Upper lobe of left lung (tissue), 6 donors: ENCODE data around the gene SLC40A1. TPM values are rescaled to one million over a fixed set of nuclear protein-coding genes. Genes with fewer than 3 reads are reported as not detected.

ENCODE experiments used
- ATAC-seq, 2 donors: fragments of 200-7000 bp; cut with Tn5 transposase; one replicate each; pipeline ENCODE4 v1.9.1; 2022; ENCODE audit warnings: mild to moderate bottlenecking in 2 of 2, moderate library complexity in 2 of 2; ENCODE audit not compliant: low FRiP score in 2 of 2
- DNase-seq, 2 donors: peaks; one replicate each; pipeline ENCODE4 v3.0.0-alpha.2; 2019 to 2020
- H3K27ac ChIP-seq, 4 donors: fragments of 200-600 bp; sonication (generic); one replicate each; pipeline ENCODE4 v1.5.1; 2016 to 2019
- H3K27me3 ChIP-seq, 4 donors: fragments of 200-600 bp; sonication (generic); one replicate each; pipeline ENCODE4 v1.5.1; 2017 to 2019
- H3K36me3 ChIP-seq, 4 donors: fragments of 200-600 bp; sonication (generic); one replicate each; pipeline ENCODE4 v1.5.1; 2016 to 2019
- H3K4me1 ChIP-seq, 4 donors: fragments of 200-600 bp; sonication (generic); one replicate each; pipeline ENCODE4 v1.5.1; 2018 to 2019
- H3K4me3 ChIP-seq, 4 donors: fragments of 200-600 bp; sonication (generic); one replicate each; pipeline ENCODE4 v1.5.1; 2017 to 2019; ENCODE audit warnings: mild to moderate bottlenecking in 2 of 4, moderate library complexity in 1 of 4
- H3K9me3 ChIP-seq, 4 donors: fragments of 200-600 bp; sonication (generic); one replicate each; pipeline ENCODE4 v1.5.1; 2018 to 2019
- CTCF ChIP-seq, 6 experiments: fragments of 450-650 bp in 4 of 6; fragments of 200-600 bp in 2 of 6; sonication (generic) in 2 of 6; IDR thresholded peaks; one replicate each; pipeline ENCODE4 v1.5.1; 2016 to 2019; ENCODE audit warnings: antibody characterized with exemption in 6 of 6
- EP300 ChIP-seq, 4 donors: sonication (generic); formaldehyde crosslinking; IDR thresholded peaks; one replicate each; pipeline ENCODE4 v1.5.1; 2017; ENCODE audit warnings: antibody characterized with exemption in 4 of 4, control low read depth in 2 of 4
- POLR2A ChIP-seq, 4 donors: fragments of 450-650 bp; IDR thresholded peaks; one replicate each; pipeline ENCODE4 v1.5.1; 2016 to 2017; ENCODE audit warnings: antibody characterized with exemption in 4 of 4, mild to moderate bottlenecking in 2 of 4
- POLR2AphosphoS5 ChIP-seq, 2 donors: sonication (generic); formaldehyde crosslinking; IDR thresholded peaks; one replicate each; pipeline ENCODE4 v1.5.1; 2017; ENCODE audit warnings: antibody characterized with exemption in 2 of 2
- WGBS, 2 donors: methylation state at CpG; one replicate each; pipeline ENCODE4 v1.1.5; 2017 to 2018; 5-methylcytosine and 5-hydroxymethylcytosine counted together
- total RNA-seq, 6 donors: library from RNA; depleted of rRNA in 4 of 6; stranded (reverse); fragments of >200 nt in 4 of 6; gene quantifications; one replicate each; pipeline versions ENCODE4 v1.1.0 to v1.2.1, GENCODE V29; 2016 to 2021
- donor health status: DM: no; HTN: no; CAD: no; lungs with moderate emphysema.
- donor health status: DM: no; HTN: yes; CAD: no; lungs with severe emphysema.

The SLC40A1 gene
- total RNA-seq, 6 donors from 2014 or later: 67.4 to 154 (median 131) TPM

GRCh38 chr2:189543367-189543766, 37.2 kb downstream of the SLC40A1 start:
- TF ChIP-seq CTCF (IDR thresholded peaks at IDR 0.05) (no peak), POLR2AphosphoS5 (IDR thresholded peaks at IDR 0.05) (no peak), EP300 (IDR thresholded peaks at IDR 0.05) (no peak), POLR2A (IDR thresholded peaks at IDR 0.05) (no peak)
- DNase-seq (no peak), ATAC-seq (no peak)
- H3K4me1 ChIP-seq: no peaks in the 10 kb centered on the region
- no peaks in the 10 kb centered on the region for H3K36me3 ChIP-seq
- H3K27ac ChIP-seq: no peak overlapping the region
- H3K9me3 ChIP-seq: no peaks in the 10 kb centered on the region
- no peaks in the 10 kb centered on the region for H3K27me3 ChIP-seq
- H3K4me3 ChIP-seq: no peak overlapping the region
- 80 to 100% methylated on average over 1 of the region's 1 CpG for WGBS, 2 donors

DNA sequence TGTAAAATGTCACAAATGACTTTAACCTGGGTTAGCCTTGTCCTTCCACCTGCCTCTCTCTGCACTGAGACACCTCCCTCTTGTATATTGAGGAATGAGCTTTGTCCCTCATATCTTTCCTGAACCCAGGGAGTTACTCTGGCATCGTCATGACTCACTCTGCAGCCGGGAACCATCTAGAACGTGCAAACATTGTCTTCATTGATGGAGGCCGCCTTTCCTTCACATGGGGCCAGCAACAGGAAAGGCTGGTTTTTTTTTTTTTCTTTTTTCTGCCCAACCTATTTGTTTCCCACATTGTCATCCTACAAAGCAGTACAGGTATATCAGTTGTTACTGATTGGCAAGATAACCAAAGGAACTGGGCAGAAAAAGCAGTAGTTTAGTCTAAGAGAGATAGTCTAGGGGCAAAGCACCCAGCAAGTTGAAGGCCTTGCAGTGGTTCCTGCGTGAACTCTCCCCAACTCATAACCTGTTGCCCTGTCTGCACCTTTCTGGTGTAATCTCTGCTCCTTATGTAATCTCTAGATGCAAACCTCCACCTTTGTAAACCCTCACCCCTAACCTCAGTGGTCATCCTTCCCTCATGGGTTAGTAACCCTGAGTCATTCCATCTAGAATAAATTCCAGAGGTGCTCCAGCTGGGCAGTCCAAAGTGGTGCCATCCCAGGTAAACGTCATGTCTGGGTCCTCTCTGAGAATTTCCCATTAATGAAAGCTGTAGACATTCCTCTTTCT, 38.3 kb downstream of the SLC40A1 start:
- Histone ChIP-seq H3K27me3 (no peaks in the 10 kb centered on the region), H3K36me3 (no peaks in the 10 kb centered on the region), H3K4me3 (no peak overlapping the region), H3K9me3 (no peaks in the 10 kb centered on the region), H3K4me1 (no peaks in the 10 kb centered on the region), H3K27ac (no peak overlapping the region)
- 77 to 79% methylated on average over 6 of the region's 6 CpGs for WGBS, 2 donors
- ATAC-seq (no peak), DNase-seq (no peak)
- TF ChIP-seq POLR2AphosphoS5 (IDR thresholded peaks at IDR 0.05): no peak
- TF ChIP-seq EP300 (IDR thresholded peaks at IDR 0.05): no peak
- no peak for TF ChIP-seq POLR2A (IDR thresholded peaks at IDR 0.05)
- no peak for TF ChIP-seq CTCF (IDR thresholded peaks at IDR 0.05)

- no peak for ATAC-seq
- no peaks in the 10 kb centered on the region for H3K9me3 ChIP-seq
- 70 to 83% methylated on average over 5 of the region's 5 CpGs for WGBS, 2 donors
- H3K4me3 ChIP-seq: no peak overlapping the region
- H3K27ac ChIP-seq: no peak overlapping the region
- no peaks in the 10 kb centered on the region for H3K36me3 ChIP-seq
- no peaks in the 10 kb centered on the region for H3K27me3 ChIP-seq
- TF ChIP-seq EP300 (IDR thresholded peaks at IDR 0.05) (no peak), POLR2AphosphoS5 (IDR thresholded peaks at IDR 0.05) (no peak), POLR2A (IDR thresholded peaks at IDR 0.05) (no peak), CTCF (IDR thresholded peaks at IDR 0.05) (no peak)
- DNase-seq: no peak
- H3K4me1 ChIP-seq: no peaks in the 10 kb centered on the region
Observed at GRCh38 chr2:189541591-189541990, 39.0 kb downstream of the SLC40A1 start.

- Histone ChIP-seq H3K27ac (no peak overlapping the region), H3K4me1 (no peaks in the 10 kb centered on the region), H3K4me3 (no peak overlapping the region), H3K27me3 (no peaks in the 10 kb centered on the region), H3K9me3 (no peaks in the 10 kb centered on the region), H3K36me3 (no peaks in the 10 kb centered on the region)
- no peak for ATAC-seq
- 81 to 92% methylated on average over 1 of the region's 1 CpG for WGBS, 2 donors
- TF ChIP-seq CTCF (IDR thresholded peaks at IDR 0.05) (no peak), EP300 (IDR thresholded peaks at IDR 0.05) (no peak), POLR2AphosphoS5 (IDR thresholded peaks at IDR 0.05) (no peak), POLR2A (IDR thresholded peaks at IDR 0.05) (no peak)
- DNase-seq: no peak
Observed at GRCh38 chr2:189540551-189540950, 40.0 kb downstream of the SLC40A1 start.

DNA sequence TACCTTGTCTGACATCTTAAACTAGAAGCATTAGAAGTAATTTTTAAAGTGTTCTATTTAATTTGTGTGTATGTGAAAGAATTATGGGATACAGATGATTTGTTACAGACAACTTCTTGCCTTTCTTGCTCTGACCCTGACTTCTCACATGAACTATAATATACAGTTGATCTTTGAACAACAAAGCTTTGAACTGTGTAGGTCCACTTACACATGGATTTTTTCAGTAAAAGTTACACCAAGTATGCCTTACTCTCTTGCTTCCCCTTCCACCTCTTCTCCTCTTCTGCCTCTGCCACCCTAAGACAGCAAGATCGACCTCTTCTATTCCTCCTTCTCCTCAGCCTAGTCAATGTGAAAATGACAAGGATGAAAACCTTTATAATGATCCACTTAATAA, 42.2 kb downstream of the SLC40A1 start:
- DNase-seq (no peak), ATAC-seq (no peak)
- no peak for TF ChIP-seq POLR2A (IDR thresholded peaks at IDR 0.05)
- TF ChIP-seq CTCF (IDR thresholded peaks at IDR 0.05): no peak
- no peak for TF ChIP-seq POLR2AphosphoS5 (IDR thresholded peaks at IDR 0.05)
- TF ChIP-seq EP300 (IDR thresholded peaks at IDR 0.05): no peak
- 80 to 93% methylated on average over 1 of the region's 1 CpG for WGBS, 2 donors
- Histone ChIP-seq H3K27ac (no peak overlapping the region), H3K4me3 (no peak overlapping the region), H3K36me3 (no peaks in the 10 kb centered on the region), H3K27me3 (no peaks in the 10 kb centered on the region), H3K9me3 (no peaks in the 10 kb centered on the region), H3K4me1 (no peaks in the 10 kb centered on the region)
